HG03060 (cell line): ENCODE measurements around the gene KLRF1.

Experiments
- ATAC-seq: cut with Tn5 transposase; IDR thresholded peaks from one replicate; pipeline ENCODE4 v1.9.1; 2021; ENCODE audit warnings: low read depth, moderate number of reproducible peaks; ENCODE audit not compliant: unreplicated experiment

Gene KLRF1

GRCh38 chr12:9808504-9808903 lies 18.8 kb upstream of the KLRF1 start:
- no peak for ATAC-seq

- no peak for ATAC-seq
Observed at GRCh38 chr12:9809338-9809737, 17.9 kb upstream of the KLRF1 start.

GRCh38 chr12:9809866-9810265 lies 17.4 kb upstream of the KLRF1 start:
- no peak for ATAC-seq

DNA sequence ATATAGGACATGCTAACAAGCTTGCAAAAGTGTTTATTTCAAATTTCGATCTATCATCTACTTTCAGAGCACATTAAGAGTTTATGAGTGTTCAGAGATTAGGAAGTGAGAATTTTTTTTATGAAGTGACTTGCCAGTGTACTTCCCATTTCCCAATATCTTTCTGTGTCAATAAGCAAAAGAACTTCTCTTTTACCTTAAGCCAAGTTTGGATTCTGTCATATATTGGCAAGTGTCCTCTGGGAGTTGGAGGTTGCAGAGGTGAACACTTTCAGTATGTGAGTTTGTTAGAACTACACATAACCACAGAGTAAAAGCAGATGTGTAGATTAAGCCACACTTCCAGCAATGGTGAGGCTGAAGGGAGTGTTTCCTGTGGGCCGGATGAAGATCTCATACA lies 16.6 kb upstream of the KLRF1 start:
- no peak for ATAC-seq

- ATAC-seq = no peak
Observed at GRCh38 chr12:9811621-9812020, 15.7 kb upstream of the KLRF1 start.

GRCh38 chr12:9813821-9814798 lies 13.2 kb upstream of the KLRF1 start:
- ATAC-seq = no peak

DNA sequence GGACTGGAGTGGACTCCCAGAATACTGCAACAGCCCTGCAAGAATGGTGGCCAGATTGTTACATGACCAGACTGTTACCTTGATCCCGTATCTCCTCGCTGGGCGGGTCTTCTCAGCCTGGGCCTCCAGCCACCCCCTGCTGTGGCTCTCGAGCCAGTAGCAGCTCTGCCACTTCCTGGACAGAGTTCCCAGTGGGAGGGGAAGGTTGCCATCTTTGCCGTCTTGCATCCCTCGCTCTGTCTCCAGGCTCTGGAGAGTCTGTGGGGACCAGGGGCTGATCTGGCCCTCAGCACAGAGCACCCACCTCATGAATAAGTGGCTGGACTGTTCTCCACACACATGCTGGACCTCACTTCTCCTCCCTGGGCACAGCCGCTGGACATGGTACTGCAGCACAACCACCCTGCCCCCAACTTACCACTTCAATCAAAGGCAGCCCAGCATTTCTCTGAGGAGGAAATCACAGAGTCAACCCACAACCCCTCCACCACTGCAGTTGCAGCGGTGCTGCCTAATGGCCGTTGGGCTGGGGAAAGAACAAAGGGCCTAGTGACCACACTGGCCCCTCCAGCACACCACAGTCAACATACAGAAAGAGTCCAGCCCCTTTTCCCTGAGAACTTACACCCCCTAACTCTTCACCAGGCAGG lies 6.9 kb upstream of the KLRF1 start:
- ATAC-seq = no peak

- ATAC-seq = no peak
Observed at GRCh38 chr12:9829483-9829882, 2.2 kb downstream of the KLRF1 start.

- no peak for ATAC-seq
Observed at GRCh38 chr12:9829982-9830381, 2.7 kb downstream of the KLRF1 start.

GRCh38 chr12:9831720-9832119 lies 4.4 kb downstream of the KLRF1 start:
- ATAC-seq = no peak

DNA sequence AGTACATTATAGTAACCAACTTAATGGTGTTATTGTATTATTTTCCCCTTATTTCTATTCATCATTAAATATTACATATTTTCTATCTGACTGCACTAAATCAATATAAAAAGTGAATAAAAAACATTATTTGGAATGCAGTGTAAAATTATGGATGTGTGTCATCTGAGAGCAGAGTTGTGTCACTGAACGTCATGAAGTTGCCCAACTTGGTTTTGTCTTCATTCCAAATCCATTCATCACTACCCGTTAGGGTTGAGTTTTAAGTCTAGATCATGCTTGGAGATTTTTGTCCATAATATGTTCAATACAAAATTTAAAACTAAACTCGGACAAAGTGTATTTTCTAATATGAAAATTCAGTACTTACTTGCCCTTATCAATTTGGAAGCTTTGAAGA lies 16.1 kb downstream of the KLRF1 start:
- ATAC-seq = no peak

DNA sequence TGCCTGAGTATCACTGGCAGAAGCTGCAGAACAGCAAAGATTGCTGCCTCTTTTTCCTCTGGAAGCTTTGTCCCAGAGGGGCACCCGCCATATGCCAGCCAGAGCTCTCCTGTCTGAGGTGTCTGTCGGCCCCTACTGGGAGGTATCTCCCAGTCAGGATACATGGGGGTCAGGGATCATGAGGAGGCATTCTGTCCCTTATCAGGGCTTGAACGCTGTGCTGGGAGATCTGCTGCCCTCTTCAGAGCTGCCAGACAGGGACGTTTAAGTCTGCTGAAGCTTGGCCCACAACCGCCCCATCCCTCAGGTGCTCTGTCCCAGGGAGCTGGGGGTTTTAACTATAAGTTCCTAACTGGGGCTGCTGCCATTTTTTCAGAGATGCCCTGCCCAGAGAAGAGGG lies 21.6 kb downstream of the KLRF1 start:
- ATAC-seq = no peak

DNA sequence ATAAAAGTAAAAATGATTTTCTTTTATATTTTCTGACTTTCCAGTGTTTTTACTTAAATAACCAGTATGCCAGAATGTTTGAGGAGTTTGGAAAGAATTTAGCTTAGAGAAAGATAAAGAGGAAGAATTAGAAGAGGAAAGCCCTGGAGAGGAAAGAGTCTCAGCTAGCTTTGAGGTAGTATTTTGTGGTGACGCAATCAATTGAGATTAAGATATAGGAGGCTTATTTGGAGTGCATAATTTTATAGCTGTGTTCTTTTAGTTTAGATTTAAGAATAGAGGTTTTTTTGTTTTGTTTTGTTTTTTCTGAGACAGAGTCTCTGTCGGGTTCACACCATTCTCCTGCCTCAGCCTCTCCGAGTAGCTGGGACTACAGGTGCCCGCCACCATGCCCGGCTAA lies 23.8 kb downstream of the KLRF1 start:
- no peak for ATAC-seq

DNA sequence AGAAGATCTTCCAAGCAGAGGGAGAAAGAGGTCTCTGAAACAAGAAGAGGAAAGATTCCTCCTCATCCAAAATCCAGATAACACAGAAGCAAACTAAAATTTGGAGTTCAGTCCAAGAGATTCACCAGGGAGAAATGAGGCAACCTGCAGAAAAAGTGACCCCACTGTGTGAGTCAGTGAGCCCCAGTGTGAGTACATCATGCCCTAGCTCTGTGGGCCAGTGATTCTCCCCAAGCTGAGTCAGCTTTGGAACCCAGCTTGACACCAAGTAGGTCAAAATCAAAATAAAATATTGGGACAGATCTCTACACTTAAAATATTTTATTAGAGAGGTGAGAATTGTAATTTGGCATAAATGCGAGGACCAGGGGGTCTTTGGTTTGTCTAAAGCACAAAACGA lies 24.6 kb downstream of the KLRF1 start:
- ATAC-seq = no peak

GRCh38 chr12:9856151-9856550 lies 28.9 kb downstream of the KLRF1 start:
- ATAC-seq = no peak

DNA sequence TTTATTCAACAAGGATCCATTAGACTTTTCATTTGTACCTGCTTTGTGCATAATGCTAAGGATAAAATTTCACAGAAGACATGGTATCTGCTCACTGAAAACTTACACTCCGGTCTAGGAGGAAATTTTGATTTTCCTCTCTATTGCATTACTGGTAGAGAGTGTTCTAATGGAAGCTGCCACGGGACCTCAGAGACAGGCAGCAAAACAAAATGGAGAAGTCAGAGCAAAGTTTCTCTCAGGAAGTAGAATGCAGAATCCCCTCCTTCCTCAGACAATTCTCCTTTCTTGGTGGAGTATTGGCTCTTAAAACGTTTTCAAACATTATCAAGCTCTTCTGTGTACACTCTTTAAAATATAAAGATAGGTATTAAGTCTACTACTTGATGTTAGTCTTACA lies 29.6 kb downstream of the KLRF1 start:
- no peak for ATAC-seq

- no peak for ATAC-seq
Observed at GRCh38 chr12:9858135-9858534, 30.9 kb downstream of the KLRF1 start.

DNA sequence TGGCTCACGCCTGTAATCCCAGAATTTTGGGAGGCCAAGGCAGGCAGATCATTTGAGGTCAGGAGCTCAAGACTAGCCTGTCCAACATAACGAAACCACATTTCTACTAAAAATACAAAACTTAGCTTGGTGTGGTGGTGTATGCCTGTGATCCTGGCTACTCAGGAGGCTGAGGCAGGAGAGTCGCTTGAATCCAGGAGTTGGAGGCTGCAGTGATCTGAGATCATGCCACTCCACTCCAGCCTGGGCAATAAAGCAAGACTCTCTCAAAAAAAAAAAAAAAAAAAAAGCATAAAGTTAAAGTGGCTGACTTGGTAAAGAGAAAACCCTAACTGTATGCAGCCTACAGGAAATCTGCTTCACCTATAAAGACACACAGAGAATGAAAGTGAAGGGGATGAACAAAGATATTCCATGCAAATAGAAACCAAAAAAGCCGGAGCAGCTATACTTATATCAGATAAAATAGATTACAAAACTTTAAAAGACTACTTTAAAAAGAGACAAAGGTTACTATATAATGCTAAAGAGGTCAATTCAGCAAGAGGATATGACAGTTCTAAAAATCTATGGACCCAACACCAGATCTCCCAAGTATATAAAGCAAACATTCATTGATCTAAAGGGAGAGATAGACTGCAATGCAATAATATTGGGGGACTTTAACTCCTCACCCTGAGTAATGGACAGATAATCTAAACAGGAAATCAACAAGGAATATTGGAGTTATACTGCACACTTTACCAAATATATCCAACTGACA lies 37.8 kb downstream of the KLRF1 start:
- no peak for ATAC-seq

- no peak for ATAC-seq
Observed at GRCh38 chr12:9866860-9867269, 39.6 kb downstream of the KLRF1 start.

DNA sequence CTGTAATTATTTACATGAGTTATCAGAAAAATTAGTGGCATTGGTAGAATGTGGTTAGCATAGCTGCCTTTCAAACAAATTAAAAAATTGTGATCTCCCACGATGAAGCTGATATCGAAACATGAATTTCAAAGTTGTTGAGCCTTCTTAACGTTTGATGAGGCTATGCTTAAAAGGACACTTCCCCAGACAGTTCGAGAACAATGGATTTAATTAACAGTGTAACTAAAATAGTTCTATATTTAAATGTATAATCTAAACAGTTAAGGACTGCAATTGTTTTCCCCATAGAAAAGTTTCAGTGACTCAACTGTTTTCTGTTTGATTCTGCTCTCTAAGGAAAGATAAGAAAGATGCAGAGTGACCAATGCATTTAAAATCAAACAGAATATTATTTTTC lies 40.2 kb downstream of the KLRF1 start:
- ATAC-seq = no peak

DNA sequence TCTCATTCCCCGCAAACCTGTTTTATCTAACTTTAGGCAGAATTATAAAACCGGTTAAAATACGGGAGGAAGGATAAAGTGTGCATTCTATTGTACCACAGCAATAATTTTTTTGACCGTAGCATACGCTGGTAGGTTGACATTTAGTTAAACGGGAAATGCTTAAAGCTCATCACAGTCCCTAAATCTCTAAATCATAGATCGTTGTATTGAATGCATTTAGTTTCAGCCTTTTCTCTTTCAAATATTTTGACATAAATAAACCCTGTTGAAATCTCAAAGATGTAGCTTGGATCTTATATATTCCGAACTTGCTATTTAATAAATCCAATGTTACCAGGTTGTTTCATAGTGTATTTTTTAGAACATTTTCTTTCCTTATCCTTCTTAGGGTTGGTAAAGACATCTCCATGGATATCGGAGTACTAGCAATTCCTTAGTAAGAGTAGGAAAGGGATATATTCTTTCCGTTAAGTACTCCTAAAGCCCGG lies 41.1 kb downstream of the KLRF1 start:
- no peak for ATAC-seq
